ENCODE data around the gene MAPK10. TPM values are rescaled to one million over a fixed set of nuclear protein-coding genes. Genes with fewer than 3 reads are reported as not detected.

MAPK10 gene
- total RNA-seq, 4 donors from 2014 or later = 2.0 to 16.8 (median 4.1) TPM

- WGBS = 93% methylated on average over 16 of the region's 17 CpGs
- TF ChIP-seq POLR2A (IDR thresholded peaks at IDR 0.05) = no peak
- no peak overlapping the region for H3K4me3 ChIP-seq
- no peaks in the 10 kb centered on the region for H3K9me3 ChIP-seq
- no peaks in the 10 kb centered on the region for H3K36me3 ChIP-seq
- H3K4me1 ChIP-seq = no peaks in the 10 kb centered on the region
- no peaks in the 10 kb centered on the region for H3K27me3 ChIP-seq
- H3K27ac ChIP-seq = no peak overlapping the region
- no peak for DNase-seq (ENCODE audit: low spot score in 2 of 2)
Observed at GRCh38 chr4:85956293-85956945, 403.4 kb downstream of the MAPK10 start.

- Histone ChIP-seq H3K27me3 (no peaks in the 10 kb centered on the region), H3K36me3 (no peaks in the 10 kb centered on the region), H3K9me3 (no peaks in the 10 kb centered on the region), H3K27ac (no peak overlapping the region), H3K4me3 (no peak overlapping the region), H3K4me1 (no peaks in the 10 kb centered on the region)
- TF ChIP-seq EP300 (IDR thresholded peaks at IDR 0.05) = no peak
- no peak for TF ChIP-seq POLR2AphosphoS5 (IDR thresholded peaks at IDR 0.05)
- TF ChIP-seq POLR2A (IDR thresholded peaks at IDR 0.05) = no peak
- no peak for TF ChIP-seq CTCF (IDR thresholded peaks at IDR 0.05)
- no peak for DNase-seq (ENCODE audit: low spot score in 2 of 2)
Observed at GRCh38 chr4:85955620-85956292, 404.1 kb downstream of the MAPK10 start.

GRCh38 chr4:85953651-85954018 lies 406.2 kb downstream of the MAPK10 start:
- 79% methylated on average over 3 of the region's 3 CpGs for WGBS
- Histone ChIP-seq H3K4me1 (no peaks in the 10 kb centered on the region), H3K4me3 (no peak overlapping the region), H3K9me3 (no peaks in the 10 kb centered on the region), H3K36me3 (no peaks in the 10 kb centered on the region), H3K27ac (no peak overlapping the region), H3K27me3 (no peaks in the 10 kb centered on the region)
- no peak for DNase-seq (ENCODE audit: low spot score in 2 of 2)
- no peak for TF ChIP-seq CTCF (IDR thresholded peaks at IDR 0.05)
- TF ChIP-seq POLR2A (IDR thresholded peaks at IDR 0.05) = no peak
- TF ChIP-seq EP300 (IDR thresholded peaks at IDR 0.05) = no peak
- no peak for TF ChIP-seq POLR2AphosphoS5 (IDR thresholded peaks at IDR 0.05)

- Histone ChIP-seq H3K36me3 (no peaks in the 10 kb centered on the region), H3K4me1 (no peaks in the 10 kb centered on the region), H3K27ac (no peak overlapping the region), H3K4me3 (no peak overlapping the region), H3K9me3 (no peaks in the 10 kb centered on the region), H3K27me3 (no peaks in the 10 kb centered on the region)
- DNase-seq (ENCODE audit: low spot score in 2 of 2) = no peak
- TF ChIP-seq POLR2AphosphoS5 (IDR thresholded peaks at IDR 0.05) (no peak), POLR2A (IDR thresholded peaks at IDR 0.05) (no peak), CTCF (IDR thresholded peaks at IDR 0.05) (no peak), EP300 (IDR thresholded peaks at IDR 0.05) (no peak)
- WGBS = 72% methylated on average over 3 of the region's 3 CpGs
Observed at GRCh38 chr4:85952972-85953650, 406.7 kb downstream of the MAPK10 start.

GRCh38 chr4:85952528-85952927 lies 407.3 kb downstream of the MAPK10 start:
- WGBS = 78% methylated on average over 3 of the region's 3 CpGs
- no peaks in the 10 kb centered on the region for H3K27me3 ChIP-seq
- no peaks in the 10 kb centered on the region for H3K36me3 ChIP-seq
- no peaks in the 10 kb centered on the region for H3K4me1 ChIP-seq
- TF ChIP-seq POLR2A (IDR thresholded peaks at IDR 0.05) (no peak), EP300 (IDR thresholded peaks at IDR 0.05) (no peak), CTCF (IDR thresholded peaks at IDR 0.05) (no peak), POLR2AphosphoS5 (IDR thresholded peaks at IDR 0.05) (no peak)
- no peak overlapping the region for H3K27ac ChIP-seq
- no peak for DNase-seq (ENCODE audit: low spot score in 2 of 2)
- no peak overlapping the region for H3K4me3 ChIP-seq
- H3K9me3 ChIP-seq = no peaks in the 10 kb centered on the region
